Left ventricle myocardium inferior (tissue), 1 donor: ENCODE data around the gene CRYGD. TPM values are rescaled to one million over a fixed set of nuclear protein-coding genes. Genes with fewer than 3 reads are reported as not detected.

Experiments used
- DNase-seq: peaks from one replicate; pipeline ENCODE4 v3.0.0-alpha.2; 2020
- H3K27ac ChIP-seq: fragments of 200-600 bp; replicated peaks from 2 replicates; pipeline ENCODE4 v1.8.0; 2021
- H3K27me3 ChIP-seq: fragments of 200-600 bp; 2 replicates; pipeline ENCODE4 v1.8.0; 2021; ENCODE audit warnings: low read depth
- H3K36me3 ChIP-seq: fragments of 200-600 bp; 2 replicates; pipeline ENCODE4 v1.8.0; 2021
- H3K4me1 ChIP-seq: fragments of 200-600 bp; 2 replicates; pipeline ENCODE4 v1.8.0; 2021
- H3K4me3 ChIP-seq: fragments of 200-600 bp; 2 replicates; pipeline ENCODE4 v1.8.0; 2021; ENCODE audit warnings: mild to moderate bottlenecking, moderate library complexity
- H3K9me3 ChIP-seq: fragments of 200-600 bp; replicated peaks from 2 replicates; pipeline ENCODE4 v1.8.0; 2021
- CTCF ChIP-seq: fragments of 200-600 bp; IDR thresholded peaks from 2 replicates; pipeline ENCODE4 v1.8.0; 2021; ENCODE audit warnings: antibody characterized with exemption, mild to moderate bottlenecking, borderline replicate concordance
- intact Hi-C: fragments of 100-400 bp; cut with micrococcal nuclease; formaldehyde crosslinking; loops from one replicate; pipeline ENCODE4 v1.11.0; 2022
- total RNA-seq: library from RNA; stranded (reverse); fragmentation: NEBNext Ultra II Directional; extraction: Animal tissue kit (Norgen Biotek cat#: 25700); gene quantifications from one replicate; pipeline ENCODE4 v1.2.1, GENCODE V29; 2021
- donor health status: DM: no; HTN: yes; CAD: no; lungs with severe emphysema.

The CRYGD gene
- total RNA-seq, 1 donor from 2014 or later: not detected

- Histone ChIP-seq H3K4me3 (no peak overlapping the region), H3K9me3 (peaks cover 19% of the 10 kb centered on the region), H3K4me1 (no peaks in the 10 kb centered on the region), H3K27ac (no peak overlapping the region), H3K27me3 (no peaks in the 10 kb centered on the region), H3K36me3 (no peaks in the 10 kb centered on the region)
- no peak for TF ChIP-seq CTCF
- intact Hi-C loops: no loop called here
- DNase-seq: no peak
Observed at GRCh38 chr2:208153156-208153555, 28.8 kb upstream of the CRYGD start.

- intact Hi-C loops: no loop called here
- H3K4me1 ChIP-seq: no peaks in the 10 kb centered on the region
Observed at GRCh38 chr2:208150956-208151355, 26.6 kb upstream of the CRYGD start.

GRCh38 chr2:208150094-208150493, 25.8 kb upstream of the CRYGD start:
- intact Hi-C loops: no loop called here
- DNase-seq: no peak

More at GRCh38 chr2:208150956-208151355, 26.6 kb upstream of the CRYGD start:
- TF ChIP-seq CTCF: no peak
- Histone ChIP-seq H3K9me3 (peaks cover 19% of the 10 kb centered on the region), H3K4me3 (no peak overlapping the region), H3K27me3 (no peaks in the 10 kb centered on the region), H3K36me3 (no peaks in the 10 kb centered on the region), H3K27ac (no peak overlapping the region)
- DNase-seq: no peak

GRCh38 chr2:208148803-208149202, 24.5 kb upstream of the CRYGD start:
- no peak overlapping the region for H3K27ac ChIP-seq
- intact Hi-C loops: no loop called here
- H3K9me3 ChIP-seq: peaks cover 19% of the 10 kb centered on the region
- no peak for TF ChIP-seq CTCF
- no peak overlapping the region for H3K4me3 ChIP-seq
- no peaks in the 10 kb centered on the region for H3K36me3 ChIP-seq
- DNase-seq: no peak
- H3K27me3 ChIP-seq: no peaks in the 10 kb centered on the region
- no peaks in the 10 kb centered on the region for H3K4me1 ChIP-seq

More at GRCh38 chr2:208150094-208150493, 25.8 kb upstream of the CRYGD start:
- H3K9me3 ChIP-seq: peaks cover 19% of the 10 kb centered on the region
- TF ChIP-seq CTCF: no peak
- no peaks in the 10 kb centered on the region for H3K36me3 ChIP-seq
- H3K27ac ChIP-seq: no peak overlapping the region
- no peaks in the 10 kb centered on the region for H3K27me3 ChIP-seq
- no peak overlapping the region for H3K4me3 ChIP-seq
- H3K4me1 ChIP-seq: no peaks in the 10 kb centered on the region

GRCh38 chr2:208147759-208148158, 23.4 kb upstream of the CRYGD start:
- H3K27me3 ChIP-seq: no peaks in the 10 kb centered on the region
- TF ChIP-seq CTCF: no peak
- no peaks in the 10 kb centered on the region for H3K4me1 ChIP-seq
- H3K9me3 ChIP-seq: peaks cover 13% of the 10 kb centered on the region
- H3K36me3 ChIP-seq: no peaks in the 10 kb centered on the region
- H3K4me3 ChIP-seq: no peak overlapping the region
- H3K27ac ChIP-seq: no peak overlapping the region
- DNase-seq: no peak
- intact Hi-C loops: no loop called here

GRCh38 chr2:208147008-208147407, 22.7 kb upstream of the CRYGD start:
- DNase-seq: no peak
- intact Hi-C loops: no loop called here
- no peaks in the 10 kb centered on the region for H3K27me3 ChIP-seq
- H3K27ac ChIP-seq: no peak overlapping the region
- peaks cover 12% of the 10 kb centered on the region for H3K9me3 ChIP-seq
- H3K36me3 ChIP-seq: no peaks in the 10 kb centered on the region
- no peak overlapping the region for H3K4me3 ChIP-seq
- H3K4me1 ChIP-seq: no peaks in the 10 kb centered on the region
- no peak for TF ChIP-seq CTCF
